ENCODE measurements around the gene LRPPRC. TPM values are rescaled to one million over a fixed set of nuclear protein-coding genes. Genes with fewer than 3 reads are reported as not detected.

LRPPRC gene
- total RNA-seq, 1 experiment from 2014 or later, result 149 TPM

- H3K27ac ChIP-seq, result no peak overlapping the region
- ChIA-PET POLR2A (ENCODE audit: unreplicated experiment) (no interaction called here), CTCF (no interaction called here)
- peaks cover 85% of the 10 kb centered on the region for H3K27me3 ChIP-seq (ENCODE audit: insufficient read depth, low read depth)
- no peak for TF ChIP-seq CTCF (conservative IDR thresholded peaks at IDR 0.05)
- TF ChIP-seq EZH2 (IDR thresholded peaks at IDR 0.05; ENCODE audit: low read depth), result no peak
- no peaks in the 10 kb centered on the region for H3K9me2 ChIP-seq (ENCODE audit: insufficient read depth)
- intact Hi-C loops (cut with micrococcal nuclease; ENCODE audit: unreplicated experiment), result no loop called here
- H3K4me2 ChIP-seq, result no peak overlapping the region
- H3K4me3 ChIP-seq, result no peak overlapping the region
- BruUV-seq (replicated peaks), result no TSS peak
- no peaks in the 10 kb centered on the region for H3K79me2 ChIP-seq (ENCODE audit: low read depth)
- H3K9me3 ChIP-seq (ENCODE audit: insufficient read depth, low read depth), result no peaks in the 10 kb centered on the region
- DNase-seq, result no peak
- no peaks in the 10 kb centered on the region for H3K4me1 ChIP-seq (replicated peaks; ENCODE audit: insufficient read depth)
- no peaks in the 10 kb centered on the region for H3F3A ChIP-seq (ENCODE audit: insufficient read depth, low read depth)
- no peaks in the 10 kb centered on the region for H3K36me3 ChIP-seq (ENCODE audit: low read depth)
- no peak overlapping the region for H2AFZ ChIP-seq
- H4K20me1 ChIP-seq (ENCODE audit: insufficient read depth), result no peaks in the 10 kb centered on the region
These were observed 141.1 kb downstream of the LRPPRC start for GRCh38 chr2:43854671-43855070.

DNA sequence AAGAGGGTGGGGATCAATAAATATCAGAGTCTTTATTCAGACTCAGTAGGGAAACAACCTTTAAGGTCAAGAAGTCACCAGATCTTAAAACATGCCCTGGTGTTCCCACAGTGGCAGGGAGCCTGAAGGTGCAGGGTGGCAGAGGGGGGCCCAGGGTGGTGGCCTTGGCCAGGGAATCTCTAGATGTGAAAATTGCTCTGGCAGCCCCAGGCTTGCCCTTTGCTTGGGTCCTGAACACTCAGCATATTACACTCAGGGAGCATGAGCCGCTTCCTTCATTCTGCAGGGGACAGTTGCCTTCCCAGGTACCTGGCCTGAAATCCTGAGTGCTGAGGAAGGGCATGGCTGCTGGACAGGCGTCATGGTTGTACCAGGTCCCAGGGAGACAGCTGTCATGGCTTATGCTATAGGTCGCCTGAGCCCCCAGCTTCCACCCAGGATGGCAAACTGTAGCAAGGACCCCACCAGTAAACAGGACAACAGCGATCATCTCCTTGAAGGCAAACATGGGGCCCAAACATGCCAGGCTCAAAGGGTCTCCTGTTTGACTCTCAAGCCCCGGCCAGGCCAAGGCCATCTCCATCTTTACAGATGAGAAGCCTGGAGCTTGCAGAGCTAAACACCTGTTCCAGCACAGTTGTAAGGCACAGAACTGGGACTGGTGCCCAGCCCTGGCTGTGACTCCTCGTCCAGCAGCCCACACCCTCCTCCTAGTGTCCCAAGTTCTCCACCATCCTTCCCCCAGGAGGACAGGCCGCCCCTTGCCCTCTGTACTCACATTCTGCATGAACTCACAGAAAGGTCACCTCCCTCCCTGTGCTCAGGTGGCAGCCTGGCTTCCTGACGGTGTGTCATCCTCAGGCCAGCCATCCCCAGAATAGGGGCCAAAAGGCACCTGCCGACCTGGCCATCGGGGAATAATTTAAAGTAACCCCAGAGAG lies 142.4 kb downstream of the LRPPRC start:
- ChIA-PET CTCF (interaction anchor here (0.6 kb wide), 1 partner anchor 96 kb away, joined by 3 read pairs; no protein-coding TSS in a partner anchor), POLR2A (ENCODE audit: unreplicated experiment) (no interaction called here)
- H2AFZ ChIP-seq, result no peak overlapping the region
- TF ChIP-seq CTCF (conservative IDR thresholded peaks at IDR 0.05), result no peak
- no peaks in the 10 kb centered on the region for H3K9me3 ChIP-seq (ENCODE audit: insufficient read depth, low read depth)
- H3K79me2 ChIP-seq (ENCODE audit: low read depth), result no peaks in the 10 kb centered on the region
- no peaks in the 10 kb centered on the region for H4K20me1 ChIP-seq (ENCODE audit: insufficient read depth)
- peaks cover 72% of the 10 kb centered on the region for H3K27me3 ChIP-seq (ENCODE audit: insufficient read depth, low read depth)
- H3K4me3 ChIP-seq, result no peak overlapping the region
- no peak for DNase-seq
- BruUV-seq (replicated peaks), result no TSS peak
- no peaks in the 10 kb centered on the region for H3K36me3 ChIP-seq (ENCODE audit: low read depth)
- no peaks in the 10 kb centered on the region for H3F3A ChIP-seq (ENCODE audit: insufficient read depth, low read depth)
- H3K27ac ChIP-seq, result no peak overlapping the region
- no peak overlapping the region for H3K4me2 ChIP-seq
- no peaks in the 10 kb centered on the region for H3K4me1 ChIP-seq (replicated peaks; ENCODE audit: insufficient read depth)
- no peaks in the 10 kb centered on the region for H3K9me2 ChIP-seq (ENCODE audit: insufficient read depth)
- intact Hi-C loops (cut with micrococcal nuclease; ENCODE audit: unreplicated experiment), result no loop called here

GRCh38 chr2:43852196-43852730 lies 143.5 kb downstream of the LRPPRC start:
- H4K20me1 ChIP-seq (ENCODE audit: insufficient read depth), result no peaks in the 10 kb centered on the region
- no peak overlapping the region for H3K4me3 ChIP-seq
- intact Hi-C loops (cut with micrococcal nuclease; ENCODE audit: unreplicated experiment), result no loop called here
- H2AFZ ChIP-seq, result no peak overlapping the region
- TF ChIP-seq CTCF (conservative IDR thresholded peaks at IDR 0.05), result no peak
- TF ChIP-seq EZH2 (IDR thresholded peaks at IDR 0.05; ENCODE audit: low read depth), result no peak
- no peaks in the 10 kb centered on the region for H3K36me3 ChIP-seq (ENCODE audit: low read depth)
- no peaks in the 10 kb centered on the region for H3K79me2 ChIP-seq (ENCODE audit: low read depth)
- DNase-seq, result no peak
- H3F3A ChIP-seq (ENCODE audit: insufficient read depth, low read depth), result no peaks in the 10 kb centered on the region
- no peak overlapping the region for H3K4me2 ChIP-seq
- H3K27ac ChIP-seq, result no peak overlapping the region
- ChIA-PET POLR2A (ENCODE audit: unreplicated experiment) (interaction anchor here (0.6 kb wide), 1 partner anchor 519 kb away, joined by 3 read pairs; no protein-coding TSS in a partner anchor), CTCF (no interaction called here)
- H3K4me1 ChIP-seq (replicated peaks; ENCODE audit: insufficient read depth), result peaks cover 5% of the 10 kb centered on the region; the same call in 1 of the 2 replicates
- H3K27me3 ChIP-seq (ENCODE audit: insufficient read depth, low read depth), result peaks cover 60% of the 10 kb centered on the region
- H3K9me2 ChIP-seq (ENCODE audit: insufficient read depth), result no peaks in the 10 kb centered on the region
- H3K9me3 ChIP-seq (ENCODE audit: insufficient read depth, low read depth), result no peaks in the 10 kb centered on the region
- no TSS peak for BruUV-seq (replicated peaks)

Measured in PC-9 (cell line).